ENCODE data around the gene FOXC1.

The FOXC1 gene

DNA sequence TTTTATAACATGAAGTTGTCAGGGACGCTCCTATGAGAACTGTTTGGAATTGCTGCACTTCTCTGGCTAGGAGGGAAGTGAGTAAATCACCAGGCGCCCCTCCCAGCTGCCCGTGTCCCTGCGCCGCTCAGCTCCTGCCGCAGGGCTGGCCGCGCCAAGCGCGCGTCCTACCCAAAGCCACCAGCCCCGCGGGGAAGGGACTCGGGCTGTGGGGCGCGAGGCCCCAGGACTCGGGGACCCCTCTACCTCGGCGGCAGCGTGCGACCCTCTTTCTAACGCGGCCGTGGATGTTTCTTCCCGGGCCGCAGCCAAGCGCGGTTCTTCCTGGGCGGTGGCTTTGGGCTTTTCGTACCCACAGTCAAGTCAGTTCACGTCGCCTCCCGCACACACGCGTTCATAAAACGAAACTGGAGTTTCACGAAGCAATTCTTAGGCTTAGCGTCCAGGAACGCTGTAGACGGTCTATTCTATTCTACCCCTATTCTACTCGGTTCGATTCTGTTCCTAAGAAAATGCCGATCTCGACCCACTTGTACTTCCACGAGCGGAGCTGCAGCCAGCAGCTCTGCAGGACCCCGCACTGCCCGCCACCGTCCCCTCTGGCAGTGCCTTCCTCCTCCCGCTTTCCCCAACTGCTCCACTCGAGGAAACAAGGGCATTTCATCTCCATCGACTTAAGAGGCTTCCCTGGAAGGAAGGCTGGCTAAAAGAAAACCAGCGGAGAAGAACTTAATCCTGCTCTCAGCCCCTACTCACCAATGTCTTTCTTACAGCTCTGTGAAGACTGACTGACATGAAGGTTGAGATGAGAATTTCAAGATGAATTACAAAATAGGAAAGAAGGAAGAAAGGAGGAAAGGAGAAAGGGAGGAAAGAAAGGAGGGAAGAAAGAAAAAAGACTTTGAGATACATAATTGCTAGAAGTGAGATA is 15.4 kb downstream of the FOXC1 start:
- DNase-seq: no peak

DNA sequence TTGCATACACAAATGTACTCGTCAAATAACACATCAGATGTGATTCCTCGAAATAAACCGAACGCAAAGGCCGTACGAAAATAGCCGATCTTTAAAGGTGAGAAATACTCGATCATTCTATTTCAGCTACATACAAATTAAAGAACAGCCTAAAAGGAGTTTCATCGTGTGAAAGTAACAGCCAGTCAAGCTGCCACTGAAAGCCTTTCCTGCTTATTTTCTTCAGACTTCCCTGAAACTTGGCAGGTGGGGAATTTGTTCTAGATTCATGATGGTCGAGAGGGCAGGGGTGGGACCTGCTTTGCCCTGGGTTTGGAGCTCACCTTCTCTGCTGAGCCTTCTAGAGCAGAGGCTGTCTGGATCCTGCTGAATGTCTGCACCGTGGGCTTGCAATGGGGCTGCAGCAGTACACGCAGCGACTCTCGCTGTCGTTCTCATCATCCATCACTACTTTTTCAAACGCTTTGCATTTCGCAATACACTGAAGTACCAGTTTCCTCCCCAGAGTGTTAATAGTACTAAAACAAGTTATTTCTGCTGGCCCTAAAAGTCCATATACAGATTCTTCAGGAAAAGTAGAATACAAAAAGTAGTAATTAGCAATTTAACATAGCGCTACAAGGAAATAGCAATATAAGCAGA is 16.2 kb downstream of the FOXC1 start:
- DNase-seq: no peak

DNA sequence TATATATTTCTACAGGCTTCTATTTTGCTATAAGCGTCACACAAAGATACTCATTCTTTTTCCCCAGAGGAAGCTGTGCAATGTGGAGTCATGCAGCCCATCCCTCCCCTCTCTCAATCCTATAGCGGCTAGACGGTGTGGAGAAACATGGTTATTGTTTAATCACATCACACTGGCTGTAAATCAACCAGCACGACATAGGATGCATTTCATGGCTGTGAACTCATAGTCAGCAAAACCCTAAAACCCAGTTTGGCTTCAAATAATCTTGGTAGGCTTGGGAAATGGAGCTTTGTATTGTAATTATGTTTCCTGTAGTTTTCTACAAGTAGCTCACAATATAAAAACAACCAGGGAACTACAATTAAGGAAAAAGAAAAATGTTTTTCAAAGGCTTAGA is 16.8 kb downstream of the FOXC1 start:
- DNase-seq: no peak

DNA sequence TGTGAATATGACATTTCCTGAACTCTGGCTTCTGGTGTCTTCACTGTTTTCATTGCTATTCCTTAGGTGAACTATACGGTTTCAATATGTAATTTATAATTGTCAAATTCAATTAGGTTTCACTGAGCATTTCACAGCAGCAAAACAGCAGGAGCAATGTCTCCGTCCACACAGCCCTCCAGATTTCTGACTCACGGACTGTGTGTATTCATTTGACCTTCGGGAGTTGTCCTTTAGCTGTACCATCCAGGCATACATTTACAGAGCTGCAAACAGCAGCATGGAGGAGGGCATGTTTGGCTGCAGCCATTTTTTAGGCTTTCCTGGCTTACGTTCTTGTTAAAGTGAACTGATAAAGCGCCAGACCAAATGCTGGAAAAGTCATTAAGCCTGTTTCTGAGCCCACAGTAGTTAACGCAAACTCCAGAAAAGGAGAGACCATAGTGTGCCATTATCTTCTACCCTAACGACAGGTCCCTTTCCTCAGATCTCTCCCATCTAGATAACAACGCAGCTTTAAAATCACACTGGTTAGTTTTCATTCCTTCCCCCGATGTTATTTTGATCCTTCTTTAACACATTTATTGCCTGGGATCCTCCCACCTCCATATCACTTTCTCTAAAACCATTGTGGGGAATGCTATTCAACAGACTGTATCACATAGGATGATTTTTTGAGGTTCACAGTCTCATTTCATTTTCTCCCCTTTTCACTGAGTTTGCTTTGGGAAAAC is 18.3 kb downstream of the FOXC1 start:
- DNase-seq: no peak

DNA sequence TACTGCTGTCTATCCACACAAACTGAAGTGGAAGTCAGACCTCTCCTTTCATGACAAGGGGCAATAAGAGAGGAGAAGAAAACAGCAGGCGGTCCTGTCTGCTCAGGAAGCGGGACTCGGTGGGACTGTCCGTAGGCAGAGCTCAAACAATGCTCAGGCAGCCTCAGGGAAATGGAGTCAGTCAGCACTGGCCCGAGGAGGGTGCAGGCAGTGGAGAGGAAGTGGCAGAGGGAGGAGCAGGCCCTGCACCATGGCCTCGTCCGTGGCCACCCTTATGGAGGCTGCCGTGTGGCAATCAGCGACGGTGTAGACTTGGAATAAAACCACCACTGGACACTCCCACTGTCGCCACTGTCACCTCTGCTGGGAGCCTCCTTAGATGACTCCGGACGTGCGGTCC is 19.6 kb downstream of the FOXC1 start:
- DNase-seq: no peak

DNA sequence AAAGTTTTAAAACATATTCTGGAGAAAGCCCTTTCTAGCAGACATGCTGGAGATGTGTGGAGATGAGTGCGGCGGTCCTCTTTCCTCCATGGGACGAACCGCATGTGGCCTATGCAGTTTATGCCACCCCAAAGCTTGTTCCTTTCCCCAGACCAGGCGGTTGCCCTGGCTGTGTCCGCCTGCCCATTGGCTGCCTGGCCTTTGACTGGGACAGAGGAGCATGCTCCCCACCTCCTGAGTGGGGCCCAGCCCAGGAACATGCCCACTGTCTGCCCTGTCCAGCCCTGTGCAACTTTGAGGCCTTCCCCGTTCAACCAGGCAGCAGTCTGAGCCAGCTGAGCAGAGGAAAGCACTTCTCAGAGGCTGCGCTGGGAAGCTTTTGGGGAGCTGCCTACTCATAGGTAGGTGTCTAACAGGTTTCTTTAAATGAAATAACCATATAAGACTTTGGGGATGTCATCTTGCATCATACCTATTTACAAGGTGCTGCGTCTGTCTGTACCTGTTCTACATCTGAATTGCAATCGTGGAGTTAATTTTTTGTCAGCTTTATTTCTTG is 20.6 kb downstream of the FOXC1 start:
- DNase-seq: no peak

DNA sequence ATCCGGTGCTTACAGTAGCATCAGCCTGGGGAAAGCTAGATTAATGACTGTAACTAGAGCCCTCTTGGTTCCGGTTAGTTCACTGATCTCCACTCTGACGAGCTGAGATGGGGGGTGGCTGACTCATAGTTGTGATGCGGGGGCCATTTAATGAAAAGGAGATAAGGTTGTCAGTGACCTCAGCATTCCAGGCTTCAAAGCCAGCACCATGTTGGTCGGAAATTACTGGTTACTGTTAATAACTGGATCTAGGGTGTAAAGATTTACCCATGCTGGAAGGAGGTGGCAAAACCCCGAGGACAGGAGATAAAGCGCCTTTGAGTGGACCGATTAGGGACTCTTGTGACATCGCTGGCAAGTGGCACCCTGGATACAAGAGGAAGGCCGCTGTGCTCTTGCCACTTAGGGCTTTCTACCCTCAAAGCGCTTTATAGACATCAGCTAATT is 21.1 kb downstream of the FOXC1 start:
- DNase-seq: no peak

DNA sequence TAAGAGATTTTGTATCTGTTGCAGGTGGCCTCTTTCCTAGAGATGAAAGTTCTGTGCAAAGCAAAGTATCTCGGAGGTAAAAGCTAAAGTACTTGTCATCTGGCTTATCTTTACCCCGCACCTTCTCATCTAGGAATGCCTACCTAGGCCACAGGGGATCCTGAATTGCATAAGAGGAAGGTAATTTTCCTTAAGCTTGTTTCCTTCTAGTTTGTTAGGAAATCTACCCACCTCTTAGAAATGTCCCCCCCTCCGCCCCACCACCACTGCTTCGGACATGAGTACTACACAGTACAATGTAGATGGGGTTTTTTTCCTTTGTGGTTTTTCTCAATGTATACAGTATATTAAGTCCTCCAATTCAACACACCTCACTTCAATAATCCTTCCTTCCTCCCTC is 21.5 kb downstream of the FOXC1 start:
- DNase-seq: no peak

DNA sequence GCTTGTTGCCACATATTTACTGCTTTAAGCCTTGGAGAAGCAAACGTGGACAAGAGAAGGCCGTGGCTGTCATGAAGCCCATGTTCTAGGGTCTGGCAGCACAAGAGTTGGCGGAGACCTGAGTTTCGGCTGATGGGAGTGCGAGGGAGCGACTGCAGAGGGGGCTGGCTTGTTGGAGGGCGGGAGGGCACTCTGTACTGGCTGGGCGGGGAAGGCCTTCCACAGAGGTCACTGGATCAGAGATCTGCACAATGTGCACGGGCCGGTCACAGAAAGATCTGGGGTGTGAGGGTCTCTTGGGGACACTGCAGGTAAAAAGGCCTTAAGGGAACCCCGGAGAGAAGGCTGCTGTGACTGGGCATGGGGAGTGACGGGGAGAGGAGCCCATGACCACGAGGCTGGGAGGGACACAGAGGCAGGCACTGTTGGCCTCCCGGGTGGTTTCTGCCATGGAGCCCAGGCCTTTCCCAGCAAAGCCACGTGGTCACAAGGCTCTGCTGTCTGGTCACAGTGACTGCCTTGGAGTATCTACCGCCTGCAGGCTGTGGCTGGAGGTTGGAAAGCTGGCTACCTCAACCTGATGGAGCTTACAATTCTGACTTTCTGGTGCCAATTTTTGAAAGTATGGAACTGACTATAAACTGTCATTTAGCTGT is 23.8 kb downstream of the FOXC1 start:
- DNase-seq: no peak

DNA sequence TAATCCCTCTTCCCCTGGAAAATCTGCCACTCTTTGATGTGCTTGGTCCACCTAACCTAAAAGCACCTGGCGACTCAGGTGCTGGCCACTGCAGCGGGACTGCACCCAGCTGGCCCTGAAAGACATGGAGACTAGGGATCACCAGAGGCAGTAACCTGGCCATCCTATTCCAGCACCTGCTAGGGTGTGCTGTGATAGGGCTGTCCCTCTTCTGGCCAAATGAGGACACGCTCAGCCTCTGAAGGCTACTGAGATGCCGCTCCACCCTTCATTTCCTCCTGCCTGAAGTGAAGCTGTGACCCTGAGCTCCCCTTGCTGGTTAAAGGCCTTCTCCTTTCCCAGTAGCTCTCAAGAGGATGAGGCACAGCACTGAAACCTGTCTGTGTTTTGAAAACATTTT is 24.4 kb downstream of the FOXC1 start:
- no peak for DNase-seq

DNA sequence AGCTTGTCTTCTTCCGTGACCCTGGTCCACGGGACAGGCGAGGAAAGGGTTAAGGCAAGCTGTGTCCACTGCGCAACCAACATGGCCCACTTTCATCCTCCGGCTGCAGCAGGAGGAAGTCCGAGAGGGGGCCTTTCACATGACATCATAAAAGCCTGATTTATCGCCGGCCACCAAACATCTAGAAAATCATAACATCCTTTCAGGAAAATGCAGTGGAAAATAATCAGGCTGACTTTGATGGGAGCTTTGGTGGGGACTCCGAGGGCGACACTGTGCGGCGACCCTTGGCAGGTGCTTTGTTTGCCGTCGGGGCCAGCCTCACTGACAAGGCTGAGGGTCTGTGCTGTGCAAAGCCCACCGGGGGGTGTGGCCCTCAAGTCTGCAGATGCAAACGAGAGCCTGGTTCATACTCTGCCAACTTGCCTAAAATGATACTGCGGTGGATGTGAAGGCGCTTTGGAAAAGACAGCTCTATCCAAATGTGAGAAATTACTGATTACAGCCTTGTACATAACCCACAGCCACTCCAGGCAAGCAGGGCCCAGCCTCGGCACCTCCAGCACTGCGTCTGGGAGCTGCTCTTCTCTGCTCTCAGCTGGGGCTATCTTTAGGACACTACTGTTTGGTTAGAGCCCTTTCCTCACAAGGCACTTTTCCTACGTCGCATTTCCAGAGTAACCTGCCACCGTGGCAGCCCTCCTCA is 25.7 kb downstream of the FOXC1 start:
- no peak for DNase-seq

DNA sequence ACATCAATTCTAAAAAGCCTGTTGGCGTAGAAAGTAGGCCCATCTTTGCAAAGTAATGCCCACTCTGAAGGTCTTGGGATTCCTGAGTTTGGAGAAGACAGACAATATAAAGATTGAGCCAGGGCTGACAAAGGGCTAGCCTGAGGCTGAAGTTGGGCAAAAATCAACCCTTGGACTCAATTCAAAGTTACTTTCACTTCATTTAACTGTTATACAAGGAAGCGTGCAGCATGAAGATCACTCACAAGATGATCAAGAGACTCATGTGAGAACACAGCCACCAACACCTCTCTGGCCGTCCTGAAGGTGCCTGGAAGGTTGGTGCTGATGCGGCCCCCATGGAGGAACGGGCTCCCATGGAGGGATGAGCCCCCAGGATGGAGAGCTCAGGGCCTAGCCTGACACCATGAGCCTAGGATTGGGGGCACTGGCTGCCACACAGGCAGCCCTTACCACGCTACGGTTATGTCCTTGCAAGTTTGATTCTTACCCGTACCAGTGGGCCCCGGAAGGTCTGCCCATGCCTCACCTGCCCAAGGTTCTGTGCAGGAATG is 26.6 kb downstream of the FOXC1 start:
- DNase-seq: no peak

DNA sequence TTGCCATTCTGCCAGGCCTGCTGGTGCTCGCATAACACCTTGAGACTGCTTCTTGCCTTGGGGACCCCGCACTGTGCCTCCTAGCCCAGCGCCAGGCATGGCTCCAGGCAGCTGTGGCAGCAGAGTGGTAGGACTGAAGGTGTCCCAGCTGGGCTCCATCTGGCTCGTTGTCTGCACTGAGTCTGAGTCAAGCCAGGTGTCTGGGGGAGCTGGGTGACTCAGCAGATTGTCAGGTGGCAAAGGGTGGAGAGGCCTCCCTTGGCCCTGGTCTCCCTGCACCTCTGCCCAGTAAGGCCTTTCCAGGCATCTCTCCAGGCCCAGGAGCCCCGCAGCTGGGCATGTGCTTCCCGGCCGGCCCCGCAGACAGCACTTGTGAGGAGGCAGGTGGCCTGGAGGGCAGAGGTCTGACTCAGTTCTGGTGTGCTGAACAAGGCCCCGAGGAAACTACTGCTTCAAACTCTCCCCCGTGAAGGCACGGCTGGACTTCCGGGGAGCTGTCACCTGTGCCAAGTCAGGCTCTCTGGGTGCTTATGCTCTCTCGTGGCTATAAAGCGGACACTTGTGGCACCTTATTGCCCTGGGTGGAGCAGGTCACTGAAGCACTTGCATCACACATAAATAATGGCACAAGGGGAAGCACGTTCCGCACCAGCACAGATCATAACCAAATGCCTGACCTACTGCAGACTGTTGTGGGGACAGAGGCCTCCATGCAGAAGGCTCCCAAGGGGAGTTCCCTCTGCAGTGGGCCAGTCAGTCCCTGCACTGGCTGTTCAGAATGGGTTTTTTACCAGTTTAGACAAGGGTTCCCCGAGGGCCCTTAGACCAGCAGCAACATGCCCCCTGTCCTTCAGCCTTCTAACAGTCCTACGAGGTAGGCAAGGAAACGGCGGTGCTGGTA is 27.5 kb downstream of the FOXC1 start:
- DNase-seq: no peak

DNA sequence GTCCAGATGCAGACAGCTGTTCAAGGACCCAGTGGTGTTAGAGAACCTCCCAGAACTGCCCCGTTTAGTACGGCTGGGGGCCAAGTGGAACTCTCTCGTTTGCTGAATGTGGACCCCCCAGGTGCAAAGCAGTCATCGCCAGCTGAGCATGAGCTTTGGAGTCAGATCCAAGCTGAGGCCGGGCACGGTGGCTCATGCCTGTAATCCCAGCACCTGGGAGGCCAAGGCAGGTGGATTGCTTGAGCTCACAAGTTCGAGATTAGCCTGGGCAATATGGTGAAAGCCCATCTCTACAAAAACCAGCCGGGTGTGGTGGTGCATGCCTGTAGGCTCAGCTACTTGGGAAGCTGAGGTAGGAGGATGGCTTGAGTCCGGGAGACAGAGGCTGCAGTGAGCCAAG is 29.7 kb downstream of the FOXC1 start:
- DNase-seq: no peak

DNA sequence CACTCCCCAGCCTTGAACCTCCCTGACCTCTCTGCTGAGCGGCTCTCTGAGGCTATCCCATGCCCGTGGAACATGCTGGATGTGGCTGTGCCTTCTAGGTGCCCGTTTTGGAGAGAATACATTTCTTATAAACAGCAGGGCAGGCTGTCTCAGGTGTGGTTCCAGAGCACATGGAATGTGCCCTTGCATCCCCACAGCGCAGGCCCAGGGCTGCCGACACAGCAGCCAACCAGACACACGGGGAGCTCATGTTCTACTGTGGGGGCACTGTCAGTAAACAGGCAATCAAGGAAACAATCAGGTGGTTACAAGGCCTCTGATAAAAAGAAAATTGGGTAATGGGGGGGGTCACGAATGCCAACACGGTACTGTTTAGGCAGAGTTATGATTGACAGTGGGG is 30.8 kb downstream of the FOXC1 start:
- DNase-seq: no peak

DNA sequence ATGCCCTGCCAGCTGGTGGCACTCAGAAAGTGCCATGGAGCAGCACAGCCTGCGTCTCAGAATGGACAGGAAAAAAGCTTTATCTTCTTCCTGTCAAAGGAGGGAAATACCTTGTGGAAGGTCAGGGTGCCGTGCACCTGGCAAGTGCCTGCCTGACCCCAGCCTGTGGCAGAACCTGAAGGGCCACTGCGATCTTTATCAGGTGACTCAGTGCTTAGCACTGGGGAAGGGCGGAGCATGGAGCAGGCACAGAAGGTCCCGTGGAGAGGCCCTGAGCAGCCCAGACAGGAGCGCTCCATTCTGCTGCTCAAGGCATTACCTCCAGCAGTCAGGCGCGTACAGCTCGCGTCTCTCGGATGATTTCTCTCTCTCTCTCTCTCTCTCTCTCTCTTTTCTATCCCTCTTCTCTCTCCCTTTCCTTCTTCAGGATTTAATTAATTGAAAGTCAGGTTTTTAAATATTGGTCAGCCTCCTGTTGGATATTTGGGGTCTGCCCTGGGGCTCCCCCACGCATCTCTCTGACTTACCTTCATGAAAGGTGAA is 31.7 kb downstream of the FOXC1 start:
- DNase-seq: no peak

DNA sequence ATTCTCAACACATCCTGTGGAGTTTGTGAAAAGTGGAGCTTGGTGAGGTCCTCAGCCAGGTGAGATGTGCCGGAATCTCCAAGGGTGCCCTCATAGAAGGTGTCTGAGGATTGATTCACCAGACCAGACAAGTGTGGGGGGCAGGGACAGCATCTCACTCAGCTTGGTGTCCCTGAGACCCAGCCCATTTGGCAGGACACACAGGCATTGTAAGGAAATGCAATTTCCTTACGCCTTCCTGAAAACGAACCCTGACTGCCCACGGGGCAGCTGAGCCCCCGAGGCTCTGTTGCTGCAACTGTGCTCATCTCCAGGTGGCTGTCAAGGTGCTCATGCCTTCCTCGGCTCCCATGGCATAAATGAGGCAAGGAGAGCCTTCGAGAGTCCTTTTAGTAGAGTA is 33.4 kb downstream of the FOXC1 start:
- DNase-seq: no peak

DNA sequence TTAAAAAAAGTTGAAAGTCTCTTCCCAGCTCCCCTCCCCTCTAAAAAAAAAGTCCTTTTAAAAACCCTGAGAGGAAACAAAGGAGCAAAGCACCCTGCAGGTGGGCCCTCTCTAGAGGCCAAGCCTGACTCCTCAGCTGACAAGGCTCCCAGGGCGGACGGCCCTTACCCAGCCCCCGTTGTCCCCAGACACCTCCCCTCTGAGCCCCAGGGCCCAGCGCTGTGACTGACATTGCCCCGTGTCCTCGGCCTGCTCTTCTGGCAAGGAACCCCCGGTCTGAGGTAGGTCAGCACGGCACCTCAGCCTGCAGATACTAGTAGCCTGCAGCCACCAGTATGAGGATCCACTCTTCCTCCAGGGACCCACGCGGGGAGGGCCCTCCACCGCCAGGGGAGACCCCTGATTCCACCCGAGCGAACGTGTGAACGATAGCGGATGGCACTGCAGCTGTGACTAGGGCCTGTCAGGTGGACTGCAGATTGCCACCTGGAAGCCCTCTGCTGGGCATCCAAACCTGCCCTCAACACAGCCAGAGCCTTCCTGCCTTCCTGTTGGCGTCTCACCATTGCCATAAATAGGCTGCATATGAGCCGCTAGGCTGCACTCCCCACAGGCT is 34.2 kb downstream of the FOXC1 start:
- DNase-seq: no peak

DNA sequence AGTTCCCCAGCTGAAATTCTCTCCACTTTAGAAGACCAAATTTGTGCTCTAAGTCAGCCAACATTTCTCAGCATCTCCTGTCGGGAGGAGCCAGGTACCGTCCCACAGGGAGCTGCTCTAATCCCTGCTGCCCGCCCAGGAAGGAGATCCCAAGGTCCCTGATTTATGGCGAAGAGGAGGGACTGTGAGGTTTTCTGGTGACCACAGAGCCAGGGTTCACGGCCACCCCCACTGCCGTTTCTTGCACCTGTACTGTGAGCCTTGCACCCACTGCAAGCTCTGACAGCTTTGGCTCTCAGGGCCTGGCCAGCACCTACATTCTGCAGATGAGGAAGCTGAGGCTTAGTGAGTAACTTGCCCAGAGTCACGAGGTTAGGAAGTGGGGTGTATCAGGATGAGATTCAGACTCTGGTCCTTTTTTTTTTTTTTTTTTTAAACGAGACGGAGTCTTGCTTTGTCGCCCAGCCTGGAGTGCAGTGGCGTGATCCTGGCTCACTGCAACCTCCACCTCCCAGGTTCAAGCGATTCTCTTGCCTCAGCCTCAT is 34.9 kb downstream of the FOXC1 start:
- no peak for DNase-seq
